HepG2 (cell line): ENCODE results near the gene COBL. TPM values are rescaled to one million over a fixed set of nuclear protein-coding genes. Genes with fewer than 3 reads are reported as not detected.

Source experiments
- ATAC-seq: fragments of 200-7000 bp; cut with Tn5 transposase; 3 replicates; pipeline ENCODE4 v1.9.1; 2020; ENCODE audit warnings: mild to moderate bottlenecking, moderate library complexity
- BruUV-seq: library from RNA; stranded (reverse); fragments of 400-500 nt; replicated peaks from 2 replicates; lab custom pipeline; 2021; lab: Mats Ljungman, UMichigan
- CTCF ChIA-PET: fragments of 300-600 bp; formaldehyde crosslinking; extraction: SDS; loops from one replicate; lab custom pipeline; 2021; ENCODE audit warnings: low total read pairs, inconsistent platforms, low intra/inter-chr PET ratio; lab: Yijun Ruan, JAX
- POLR2A ChIA-PET: fragments of 350-600 bp; sonication (Branson Sonifier 250); formaldehyde crosslinking; loops from one replicate; lab custom pipeline; 2020; ENCODE audit warnings: antibody characterized with exemption, inconsistent platforms; lab: Yijun Ruan, JAX
- DNase-seq: peaks from one replicate; pipeline ENCODE4 v3.0.0-alpha.2; 2015; ENCODE audit warnings: low spot score
- FAIRE-seq: peaks from 3 replicates; lab custom pipeline; 2011; peaks lifted over from hg19 to GRCh38; lab: Jason Lieb, UNC
- H2AFZ ChIP-seq: one replicate; pipeline ENCODE4 v1.6.1; 2011; ENCODE audit warnings: low read length, inconsistent platforms
- H3K27ac ChIP-seq: fragments of 300-600 bp; 3 replicates; pipeline ENCODE4 v1.8.0; 2011; ENCODE audit warnings: mixed run types, mild to moderate bottlenecking, mixed read lengths, low read length, inconsistent platforms; ENCODE audit not compliant: insufficient read depth; ENCODE audit errors: extremely low read length
- H3K27me3 ChIP-seq, 2 experiments: fragments of 200-600 bp in 1 of 2; 2 replicates in 1 of 2; 3 replicates in 1 of 2; pipeline versions ENCODE4 v1.6.0 to v1.8.0; 2011; ENCODE audit warnings: low read length in 2 of 2, mild to moderate bottlenecking in 2 of 2, moderate library complexity in 2 of 2, inconsistent platforms in 1 of 2; ENCODE audit not compliant: insufficient read depth in 2 of 2, control insufficient read depth in 1 of 2
- H3K36me3 ChIP-seq, 2 experiments: fragments of 200-600 bp in 1 of 2; replicated peaks in 1 of 2; 2 replicates in 1 of 2; 3 replicates in 1 of 2; pipeline versions ENCODE4 v1.5.1 to v1.8.0; 2011; ENCODE audit warnings: low read length in 2 of 2, inconsistent platforms in 1 of 2; ENCODE audit not compliant: insufficient read depth in 2 of 2, control insufficient read depth in 1 of 2
- H3K4me1 ChIP-seq: 2 replicates; pipeline ENCODE4 v1.5.1; 2012; ENCODE audit warnings: low read length, inconsistent platforms; ENCODE audit not compliant: insufficient read depth
- H3K4me2 ChIP-seq: 2 replicates; pipeline ENCODE4 v1.6.0; 2011; ENCODE audit warnings: low read depth, low read length, inconsistent platforms
- H3K4me3 ChIP-seq, 3 experiments: fragments of 200-600 bp in 1 of 3; sonication (generic), shearing (Covaris generic) in 1 of 3; replicated peaks in 1 of 3; 2 replicates each; pipeline ENCODE4 v1.5.1; 2011 to 2016; ENCODE audit warnings: low read length in 3 of 3, inconsistent platforms in 2 of 3, low read depth in 2 of 3, mild to moderate bottlenecking in 2 of 3, control low read depth in 1 of 3, mixed read lengths in 1 of 3; ENCODE audit not compliant: insufficient read depth in 1 of 3
- H3K79me2 ChIP-seq: one replicate; pipeline ENCODE4 v1.6.1; 2011; ENCODE audit warnings: low read length, inconsistent platforms; ENCODE audit not compliant: insufficient read depth
- H3K9ac ChIP-seq: 2 replicates; pipeline ENCODE4 v1.6.0; 2011; ENCODE audit warnings: mild to moderate bottlenecking, low read depth, low read length, inconsistent platforms; ENCODE audit not compliant: insufficient read depth
- H3K9me3 ChIP-seq: 2 replicates; pipeline ENCODE4 v1.5.1; 2012; ENCODE audit warnings: mild to moderate bottlenecking, low read length
- H4K20me1 ChIP-seq: 2 replicates; pipeline ENCODE4 v1.6.0; 2011; ENCODE audit warnings: inconsistent platforms, mild to moderate bottlenecking, low read length, moderate library complexity; ENCODE audit not compliant: insufficient read depth
- BCL3 ChIP-seq: sonication (generic); formaldehyde crosslinking; IDR thresholded peaks from 2 replicates; pipeline ENCODE4 v1.5.1; 2020; ENCODE audit warnings: mild to moderate bottlenecking, missing genetic modification reagents, moderate library complexity
- BRD4 ChIP-seq: sonication (generic); formaldehyde crosslinking; IDR thresholded peaks from 2 replicates; pipeline ENCODE4 v1.4.0; 2020; ENCODE audit warnings: missing genetic modification reagents
- FIP1L1 ChIP-seq: fragments of 200-400 bp; formaldehyde crosslinking; IDR thresholded peaks from 2 replicates; pipeline ENCODE4 v1.6.1; 2018; ENCODE audit warnings: low read depth, mild to moderate bottlenecking, low read length, moderate library complexity, borderline replicate concordance; ENCODE audit not compliant: insufficient read depth
- FOXK2 ChIP-seq: fragments of 450-650 bp; IDR thresholded peaks from 2 replicates; pipeline ENCODE4 v1.6.1; 2016
- HMGXB3 ChIP-seq: sonication (generic); formaldehyde crosslinking; IDR thresholded peaks from 2 replicates; pipeline ENCODE4 v1.4.0; 2020; ENCODE audit warnings: missing genetic modification reagents, borderline replicate concordance
- MED13 ChIP-seq: sonication (generic); formaldehyde crosslinking; IDR thresholded peaks from 2 replicates; pipeline ENCODE4 v1.5.0; 2020; ENCODE audit warnings: missing genetic modification reagents
- PCBP2 ChIP-seq: fragments of 200-400 bp; formaldehyde crosslinking; optimal IDR thresholded peaks from 2 replicates; pipeline ENCODE3; 2018; ENCODE audit warnings: low read length, low read depth; ENCODE audit not compliant: poor library complexity, severe bottlenecking
- PTBP1 ChIP-seq: fragments of 200-400 bp; formaldehyde crosslinking; IDR thresholded peaks from 2 replicates; pipeline ENCODE4 v1.6.1; 2018; ENCODE audit warnings: low read length, low read depth; ENCODE audit not compliant: poor library complexity, severe bottlenecking
- THAP8 ChIP-seq: sonication (generic); formaldehyde crosslinking; IDR thresholded peaks from 2 replicates; pipeline ENCODE4 v1.5.1; 2020; ENCODE audit warnings: missing genetic modification reagents, mild to moderate bottlenecking, borderline replicate concordance
- ZBTB7B ChIP-seq: sonication (generic); formaldehyde crosslinking; IDR thresholded peaks from 2 replicates; pipeline ENCODE4 v1.4.0; 2020; ENCODE audit warnings: missing genetic modification reagents
- ZNF639 ChIP-seq: conservative IDR thresholded peaks from 2 replicates; pipeline ENCODE4 v1.6.1; 2018; ENCODE audit warnings: missing genetic modification reagents
- WGBS: methylation state at CpG from one replicate; pipeline ENCODE4 v1.1.6; 2017; ENCODE audit warnings: low lambda C conversion rate; 5-methylcytosine and 5-hydroxymethylcytosine counted together
- in situ Hi-C: cut with HindIII; loops from 2 replicates; pipeline ENCODE4 v1.10.0; 2017; ENCODE audit warnings: low pct_unique_long_range_greater_than_20kb; ENCODE audit not compliant: extremely low pct_ligation_motif_present
- intact Hi-C: fragments of 100-400 bp; cut with micrococcal nuclease; formaldehyde crosslinking; loops from one replicate; pipeline ENCODE4 v1.10.0; 2022; ENCODE audit not compliant: unreplicated experiment
- polyA plus RNA-seq, 8 experiments: library from polyadenylated mRNA; depleted of rRNA in 3 of 8; stranded (reverse) in 7 of 8; unstranded in 1 of 8; fragments of >200 nt; fragmentation: Illumina TruSeq in 4 of 8; extraction: Trizol in 4 of 8; gene quantifications; 2 replicates each; pipeline versions ENCODE4 v1.2.1 to v1.2.3, GENCODE V29; 2011 to 2016; ENCODE audit warnings: low read depth in 4 of 8, missing spikeins in 1 of 8, mixed read lengths in 1 of 8; ENCODE audit not compliant: insufficient read depth in 1 of 8
- total RNA-seq, 5 experiments: library from RNA; depleted of rRNA; stranded (reverse); fragments of >200 nt; fragmentation: Illumina TruSeq; extraction: Trizol; gene quantifications; 2 replicates each; pipeline ENCODE4 v1.2.3, GENCODE V29; 2016; ENCODE audit warnings: low read depth in 1 of 5

The COBL gene
- total and polyA plus RNA-seq, 2 of the 13 experiments (the other 11 are each of a cell fraction or from before 2014, with no cell fraction given): 3.8 to 4.9 TPM

- FAIRE-seq: no peak
- ChIA-PET CTCF (no interaction called here), POLR2A (no interaction called here)
- Histone ChIP-seq H3K4me3 (no peak overlapping the region), H3K36me3 (peaks cover 0 to 7% of the 10 kb centered on the region in 2 experiments; a peak in 1 of 5 replicates), H3K9ac (no peak overlapping the region), H3K79me2 (no peaks in the 10 kb centered on the region), H3K4me1 (no peaks in the 10 kb centered on the region), H2AFZ (no peak overlapping the region), H3K4me2 (no peak overlapping the region), H3K27me3 (no peaks in the 10 kb centered on the region), H3K27ac (no peak overlapping the region), H3K9me3 (no peaks in the 10 kb centered on the region), H4K20me1 (no peaks in the 10 kb centered on the region; the same call in 1 of the 2 replicates)
- in situ Hi-C loops (no loop called here), intact Hi-C loops (no loop called here)
- WGBS: 82% methylated on average over 4 of the region's 5 CpGs
- TF ChIP-seq MED13 (CRISPR knock-in tag) (no peak), PTBP1 (no peak), BCL3 (CRISPR knock-in tag) (no peak), FIP1L1 (no peak), ZBTB7B (CRISPR knock-in tag) (no peak)
- ATAC-seq: no peak
- no peak for DNase-seq
- no TSS peak for BruUV-seq
Observed at GRCh38 chr7:51046482-51046881, 270.1 kb downstream of the COBL start.

- Histone ChIP-seq H3K79me2 (no peaks in the 10 kb centered on the region), H3K4me2 (no peak overlapping the region), H3K27ac (no peak overlapping the region), H3K4me1 (no peaks in the 10 kb centered on the region), H3K4me3 (no peak overlapping the region), H3K36me3 (peaks cover 0 to 7% of the 10 kb centered on the region in 2 experiments; a peak in 1 of 5 replicates), H3K9ac (no peak overlapping the region), H2AFZ (no peak overlapping the region), H3K9me3 (no peaks in the 10 kb centered on the region), H3K27me3 (no peaks in the 10 kb centered on the region), H4K20me1 (no peaks in the 10 kb centered on the region; the same call in 1 of the 2 replicates)
- 95% methylated on average over 4 of the region's 4 CpGs for WGBS
- CTCF ChIA-PET: no interaction called here
- no peak for ATAC-seq
- POLR2A ChIA-PET: no interaction called here
- no peak for FAIRE-seq
- BruUV-seq: no TSS peak
- intact Hi-C loops: no loop called here
- no peak for DNase-seq
- in situ Hi-C loops: no loop called here
- TF ChIP-seq ZNF639 (CRISPR knock-in tag) (no peak), BRD4 (CRISPR knock-in tag) (no peak), FOXK2 (no peak), THAP8 (CRISPR knock-in tag) (no peak), PCBP2 (no peak), HMGXB3 (CRISPR knock-in tag) (no peak)
Observed at GRCh38 chr7:51046103-51046466, 270.5 kb downstream of the COBL start.
